ENCODE measurements around the gene PLAGL2. TPM values are rescaled to one million over a fixed set of nuclear protein-coding genes. Genes with fewer than 3 reads are reported as not detected.

Gene PLAGL2
- total and polyA plus RNA-seq, 4 experiments from 2014 or later = 1.1 to 20.7 (median 12.0) TPM

- POLR2A ChIA-PET (ENCODE audit: partially characterized antibody) = interaction anchor here (1.1 kb wide), 1 partner anchor 128 kb away, joined by 3 read pairs; no protein-coding TSS in a partner anchor
- no peak overlapping the region for H3K4me3 Mint-ChIP-seq
- Histone ChIP-seq H3K27me3 (ENCODE audit: insufficient read depth, low read length) (no peaks in the 10 kb centered on the region), H3K36me3 (ENCODE audit: insufficient read depth, low read length) (peaks cover 45% of the 10 kb centered on the region), H3K4me3 (ENCODE audit: low read length in 2 of 2) (no peak overlapping the region), H3K9me3 (ENCODE audit: control insufficient read depth in 1 of 2, low read length in 2 of 2) (no peaks in the 10 kb centered on the region), H3K4me1 (ENCODE audit: insufficient read depth, low read length) (peaks cover 22% of the 10 kb centered on the region), H3K27ac (ENCODE audit: low read depth, low read length) (peak overlapping the region; percentile 35)
- no peak for DNase-seq
- no peaks in the 10 kb centered on the region for H3K9me3 Mint-ChIP-seq
- H3K4me1 Mint-ChIP-seq = peaks cover 19 to 43% (median 32%) of the 10 kb centered on the region in 4 donors
- intact Hi-C loops (cut with micrococcal nuclease) = no loop called here
- CTCF ChIA-PET (ENCODE audit: partially characterized antibody) = no interaction called here
- H3K27me3 Mint-ChIP-seq = no peaks in the 10 kb centered on the region
- peaks cover 44 to 71% of the 10 kb centered on the region in 2 donors for H3K36me3 Mint-ChIP-seq
- H3K27ac Mint-ChIP-seq = peak overlapping the region; percentile 93 to 99 (median 99)
Measured at GRCh38 chr20:32231245-32231644, 23.7 kb upstream of the PLAGL2 start.

DNA sequence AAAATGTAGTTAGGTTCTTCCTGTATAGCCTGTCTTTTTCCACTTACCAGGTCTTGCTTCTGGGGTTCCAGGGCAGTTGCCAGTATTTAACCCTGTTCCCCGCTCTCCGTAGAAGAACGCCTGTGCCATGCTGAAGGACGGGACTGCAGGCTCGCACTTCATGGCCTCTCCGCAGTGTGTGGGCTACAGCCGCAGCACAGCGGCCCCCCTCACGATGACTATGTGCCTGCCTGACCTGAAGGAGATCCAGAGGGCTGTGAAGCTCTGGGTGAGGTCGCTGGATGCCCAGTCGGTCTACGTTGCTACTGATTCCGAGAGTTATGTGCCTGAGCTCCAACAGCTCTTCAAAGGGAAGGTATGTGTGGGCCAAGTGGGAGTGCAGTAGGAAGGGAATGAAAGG is 23.2 kb upstream of the PLAGL2 start:
- H3K4me3 ChIP-seq (ENCODE audit: low read length in 2 of 2) = no peak overlapping the region
- H3K4me3 Mint-ChIP-seq = no peak overlapping the region
- ChIA-PET CTCF (ENCODE audit: partially characterized antibody) (no interaction called here), POLR2A (ENCODE audit: partially characterized antibody) (no interaction called here)
- peak overlapping the region in 6 of 7 donors; percentile 26 to 99 (median 86) for H3K27ac Mint-ChIP-seq
- H3K27me3 ChIP-seq (ENCODE audit: insufficient read depth, low read length) = no peaks in the 10 kb centered on the region
- peaks cover 45% of the 10 kb centered on the region for H3K36me3 ChIP-seq (ENCODE audit: insufficient read depth, low read length)
- H3K9me3 Mint-ChIP-seq = no peaks in the 10 kb centered on the region
- no peak overlapping the region for H3K27ac ChIP-seq (ENCODE audit: low read depth, low read length)
- H3K9me3 ChIP-seq (ENCODE audit: control insufficient read depth in 1 of 2, low read length in 2 of 2) = no peaks in the 10 kb centered on the region
- no peak for DNase-seq
- peaks cover 43 to 71% of the 10 kb centered on the region in 2 donors for H3K36me3 Mint-ChIP-seq
- no peaks in the 10 kb centered on the region for H3K27me3 Mint-ChIP-seq
- peaks cover 21 to 41% (median 31%) of the 10 kb centered on the region in 4 donors for H3K4me1 Mint-ChIP-seq
- intact Hi-C loops (cut with micrococcal nuclease) = no loop called here
- peaks cover 22% of the 10 kb centered on the region for H3K4me1 ChIP-seq (ENCODE audit: insufficient read depth, low read length)

DNA sequence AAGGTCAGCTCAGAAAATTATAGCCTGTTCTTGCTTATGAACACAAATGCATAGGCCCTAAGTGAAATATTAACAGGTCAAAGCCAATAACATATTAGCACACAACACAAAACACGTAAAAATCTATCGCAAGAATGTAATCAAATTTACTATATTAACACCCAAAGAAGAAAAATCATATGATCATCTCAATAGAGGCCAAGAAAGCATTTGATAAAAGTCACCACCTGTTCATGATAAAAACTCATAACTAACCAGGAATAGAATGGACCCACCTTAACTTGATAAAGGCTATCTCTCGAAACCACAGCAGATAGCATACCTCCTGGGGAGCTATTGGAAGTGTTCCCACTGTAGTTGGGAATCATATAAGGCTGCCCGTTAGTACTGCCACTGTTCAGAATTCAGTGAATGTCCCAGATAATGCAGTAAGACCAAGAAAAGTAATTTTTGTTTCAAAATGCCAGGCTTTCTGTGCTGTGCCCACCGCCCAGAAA is 21.8 kb upstream of the PLAGL2 start:
- intact Hi-C loops (cut with micrococcal nuclease) = no loop called here
- peaks cover 34 to 64% of the 10 kb centered on the region in 2 donors for H3K36me3 Mint-ChIP-seq
- Histone ChIP-seq H3K27me3 (ENCODE audit: insufficient read depth, low read length) (no peaks in the 10 kb centered on the region), H3K4me3 (ENCODE audit: low read length in 2 of 2) (no peak overlapping the region), H3K27ac (ENCODE audit: low read depth, low read length) (no peak overlapping the region), H3K9me3 (ENCODE audit: control insufficient read depth in 1 of 2, low read length in 2 of 2) (no peaks in the 10 kb centered on the region), H3K36me3 (ENCODE audit: insufficient read depth, low read length) (peaks cover 33% of the 10 kb centered on the region), H3K4me1 (ENCODE audit: insufficient read depth, low read length) (peaks cover 22% of the 10 kb centered on the region)
- ChIA-PET CTCF (ENCODE audit: partially characterized antibody) (no interaction called here), POLR2A (ENCODE audit: partially characterized antibody) (no interaction called here)
- H3K9me3 Mint-ChIP-seq = no peaks in the 10 kb centered on the region
- H3K27me3 Mint-ChIP-seq = no peaks in the 10 kb centered on the region
- no peak for DNase-seq
- peak overlapping the region in 4 of 7 donors; percentile 10 to 64 (median 47) for H3K27ac Mint-ChIP-seq
- H3K4me3 Mint-ChIP-seq = no peak overlapping the region
- peaks cover 23 to 31% (median 27%) of the 10 kb centered on the region in 4 donors for H3K4me1 Mint-ChIP-seq

- ChIA-PET CTCF (ENCODE audit: partially characterized antibody) (no interaction called here), POLR2A (ENCODE audit: partially characterized antibody) (no interaction called here)
- Histone ChIP-seq H3K4me1 (ENCODE audit: insufficient read depth, low read length) (peaks cover 17% of the 10 kb centered on the region), H3K36me3 (ENCODE audit: insufficient read depth, low read length) (peaks cover 29% of the 10 kb centered on the region), H3K27me3 (ENCODE audit: insufficient read depth, low read length) (no peaks in the 10 kb centered on the region), H3K9me3 (ENCODE audit: control insufficient read depth in 1 of 2, low read length in 2 of 2) (no peaks in the 10 kb centered on the region), H3K4me3 (ENCODE audit: low read length in 2 of 2) (no peak overlapping the region), H3K27ac (ENCODE audit: low read depth, low read length) (no peak overlapping the region)
- no peak for DNase-seq
- H3K36me3 Mint-ChIP-seq = peaks cover 29 to 65% of the 10 kb centered on the region in 2 donors
- H3K9me3 Mint-ChIP-seq = no peaks in the 10 kb centered on the region
- no peak overlapping the region for H3K4me3 Mint-ChIP-seq
- intact Hi-C loops (cut with micrococcal nuclease) = no loop called here
- H3K27ac Mint-ChIP-seq = peak overlapping the region in 5 of 7 donors; percentile 1 to 62 (median 38)
- no peaks in the 10 kb centered on the region for H3K27me3 Mint-ChIP-seq
- H3K4me1 Mint-ChIP-seq = peaks cover 18 to 24% (median 23%) of the 10 kb centered on the region in 4 donors
Measured at GRCh38 chr20:32227744-32228688, 20.5 kb upstream of the PLAGL2 start.

GRCh38 chr20:32227306-32227705 is 19.8 kb upstream of the PLAGL2 start:
- Histone ChIP-seq H3K9me3 (ENCODE audit: control insufficient read depth in 1 of 2, low read length in 2 of 2) (no peaks in the 10 kb centered on the region), H3K36me3 (ENCODE audit: insufficient read depth, low read length) (peaks cover 32% of the 10 kb centered on the region), H3K4me3 (ENCODE audit: low read length in 2 of 2) (no peak overlapping the region), H3K4me1 (ENCODE audit: insufficient read depth, low read length) (peaks cover 10% of the 10 kb centered on the region), H3K27me3 (ENCODE audit: insufficient read depth, low read length) (no peaks in the 10 kb centered on the region), H3K27ac (ENCODE audit: low read depth, low read length) (no peak overlapping the region)
- Mint-ChIP-seq H3K27ac (peak overlapping the region in 1 of 7 donors; percentile 67), H3K4me1 (peaks cover 12 to 17% (median 17%) of the 10 kb centered on the region in 4 donors), H3K27me3 (no peaks in the 10 kb centered on the region), H3K4me3 (no peak overlapping the region), H3K36me3 (peaks cover 30 to 65% of the 10 kb centered on the region in 2 donors), H3K9me3 (no peaks in the 10 kb centered on the region)
- ChIA-PET POLR2A (ENCODE audit: partially characterized antibody) (no interaction called here), CTCF (ENCODE audit: partially characterized antibody) (interaction anchor here (1.0 kb wide), 1 partner anchor 228 kb away, joined by 3 read pairs; no protein-coding TSS in a partner anchor)
- intact Hi-C loops (cut with micrococcal nuclease) = no loop called here
- no peak for DNase-seq

GRCh38 chr20:32226391-32226790 is 18.8 kb upstream of the PLAGL2 start:
- intact Hi-C loops (cut with micrococcal nuclease) = no loop called here
- no peaks in the 10 kb centered on the region for H3K27me3 ChIP-seq (ENCODE audit: insufficient read depth, low read length)
- Mint-ChIP-seq H3K27me3 (no peaks in the 10 kb centered on the region), H3K4me3 (no peak overlapping the region), H3K9me3 (no peaks in the 10 kb centered on the region), H3K4me1 (peaks cover 4 to 9% (median 8%) of the 10 kb centered on the region in 4 donors), H3K36me3 (peaks cover 25 to 65% of the 10 kb centered on the region in 2 donors), H3K27ac (peak overlapping the region in 1 of 7 donors; percentile 29)
- H3K9me3 ChIP-seq (ENCODE audit: control insufficient read depth in 1 of 2, low read length in 2 of 2) = no peaks in the 10 kb centered on the region
- ChIA-PET POLR2A (ENCODE audit: partially characterized antibody) (no interaction called here), CTCF (ENCODE audit: partially characterized antibody) (interaction anchor here (1.0 kb wide), 1 partner anchor 229 kb away, joined by 3 read pairs; no protein-coding TSS in a partner anchor)
- H3K27ac ChIP-seq (ENCODE audit: low read depth, low read length) = no peak overlapping the region
- no peak overlapping the region for H3K4me3 ChIP-seq (ENCODE audit: low read length in 2 of 2)
- DNase-seq = no peak
- peaks cover under 1% of the 10 kb centered on the region for H3K4me1 ChIP-seq (ENCODE audit: insufficient read depth, low read length)
- H3K36me3 ChIP-seq (ENCODE audit: insufficient read depth, low read length) = peaks cover 34% of the 10 kb centered on the region

GRCh38 chr20:32224463-32224862 is 16.9 kb upstream of the PLAGL2 start:
- Histone ChIP-seq H3K4me1 (ENCODE audit: insufficient read depth, low read length) (no peaks in the 10 kb centered on the region), H3K27ac (ENCODE audit: low read depth, low read length) (no peak overlapping the region), H3K4me3 (ENCODE audit: low read length in 2 of 2) (no peak overlapping the region), H3K27me3 (ENCODE audit: insufficient read depth, low read length) (no peaks in the 10 kb centered on the region), H3K9me3 (ENCODE audit: control insufficient read depth in 1 of 2, low read length in 2 of 2) (no peaks in the 10 kb centered on the region), H3K36me3 (ENCODE audit: insufficient read depth, low read length) (peaks cover 42% of the 10 kb centered on the region)
- DNase-seq = no peak
- Mint-ChIP-seq H3K27ac (peak overlapping the region in 2 of 7 donors; percentile 19 to 36), H3K27me3 (no peaks in the 10 kb centered on the region), H3K36me3 (peaks cover 23 to 69% of the 10 kb centered on the region in 2 donors), H3K4me1 (peaks cover 0 to 9% (median under 1%) of the 10 kb centered on the region in 4 donors), H3K4me3 (no peak overlapping the region), H3K9me3 (no peaks in the 10 kb centered on the region)
- ChIA-PET CTCF (ENCODE audit: partially characterized antibody) (no interaction called here), POLR2A (ENCODE audit: partially characterized antibody) (no interaction called here)
- intact Hi-C loops (cut with micrococcal nuclease) = no loop called here

Measured in CD4-positive, alpha-beta memory T cell (primary cell).